HCEC 1CT (cell line): ENCODE measurements around the gene DCAF15.
"Not testable (repeated sequence)": the region's sequence is repeated elsewhere in the genome, so short reads cannot be mapped to it uniquely, and the experiment has no call there.

Experiments
- DNase-seq: peaks from one replicate; pipeline ENCODE4 v3.0.0-alpha.2; 2017

The DCAF15 gene

GRCh38 chr19:13952154-13952930 is at the start of gene DCAF15:
DCAF15 (plus strand) TSS chr19:13952509; CDS start chr19:13952513, 4 bp downstream.
- DNase-seq = peak; percentile 99

- DNase-seq = peak; percentile 17
Observed at GRCh38 chr19:13902993-13903555, 49.2 kb upstream of the DCAF15 start.

GRCh38 chr19:13905634-13906520 is 46.4 kb upstream of the DCAF15 start, which contains the start of the genes BRME1 and CC2D1A:
BRME1 (minus strand) TSS chr19:13906117; CDS start chr19:13904892, 1,225 bp downstream.
CC2D1A (plus strand) TSS chr19:13906201; CDS start chr19:13906442, 241 bp downstream.
- peak; percentile 82 for DNase-seq

- no peak for DNase-seq
Observed at GRCh38 chr19:13906521-13906904, 45.8 kb upstream of the DCAF15 start.

- no peak for DNase-seq
Observed at GRCh38 chr19:13906910-13907309, 45.4 kb upstream of the DCAF15 start.

- no peak for DNase-seq
Observed at GRCh38 chr19:13908674-13909073, 43.6 kb upstream of the DCAF15 start.

- no peak for DNase-seq
Observed at GRCh38 chr19:13909430-13909829, 42.9 kb upstream of the DCAF15 start.

GRCh38 chr19:13913352-13913751 is 39.0 kb upstream of the DCAF15 start:
- no peak for DNase-seq

GRCh38 chr19:13914777-13915176 is 37.5 kb upstream of the DCAF15 start:
- DNase-seq = no peak

GRCh38 chr19:13917888-13918406 is 34.4 kb upstream of the DCAF15 start:
- no peak for DNase-seq

- no peak for DNase-seq
Observed at GRCh38 chr19:13918726-13919411, 33.4 kb upstream of the DCAF15 start.

GRCh38 chr19:13920524-13920923 is 31.8 kb upstream of the DCAF15 start:
- DNase-seq = no peak

GRCh38 chr19:13920940-13921747 is 31.2 kb upstream of the DCAF15 start:
- peak; percentile 36 for DNase-seq

- not testable (repeated sequence) for DNase-seq
Observed at GRCh38 chr19:13922118-13922517, 30.2 kb upstream of the DCAF15 start.

GRCh38 chr19:13923194-13923987 is 28.9 kb upstream of the DCAF15 start:
- no peak for DNase-seq

- DNase-seq = no peak
Observed at GRCh38 chr19:13926010-13926409, 26.3 kb upstream of the DCAF15 start.

- no peak for DNase-seq
Observed at GRCh38 chr19:13926715-13927114, 25.6 kb upstream of the DCAF15 start.

- DNase-seq = no peak
Observed at GRCh38 chr19:13929340-13929739, 23.0 kb upstream of the DCAF15 start.

GRCh38 chr19:13929956-13930355 is 22.4 kb upstream of the DCAF15 start:
- DNase-seq = no peak

GRCh38 chr19:13930402-13930801 is 21.9 kb upstream of the DCAF15 start:
- no peak for DNase-seq
